K562 (cell line): ENCODE data around the gene PRR36. TPM values are rescaled to one million over a fixed set of nuclear protein-coding genes. Genes with fewer than 3 reads are reported as not detected.

Experiments
- ATAC-seq: fragments of 200-7000 bp; cut with Tn5 transposase; 3 replicates; pipeline ENCODE4 v1.9.1; 2020; ENCODE audit warnings: moderate library complexity
- BruUV-seq: library from RNA; stranded (reverse); fragments of 400-500 nt; replicated peaks from 2 replicates; lab custom pipeline; 2021; lab: Mats Ljungman, UMichigan
- CTCF ChIA-PET: fragments of 300-600 bp; formaldehyde crosslinking; extraction: SDS; loops from one replicate; lab custom pipeline; 2021; ENCODE audit warnings: low intra/inter-chr PET ratio; lab: Yijun Ruan, JAX
- POLR2A ChIA-PET: fragments of 300-600, 350-650 bp; sonication (Branson Sonifier 250); formaldehyde crosslinking; extraction: SDS; loops from one replicate; lab custom pipeline; 2021; ENCODE audit warnings: antibody characterized with exemption, inconsistent platforms; lab: Yijun Ruan, JAX
- DNase-seq, 4 experiments: peaks; one replicate each; pipeline versions ENCODE4 v3.0.0 to v3.0.0-alpha.2; 2011 to 2018; ENCODE audit warnings: low spot score in 3 of 4, mixed read lengths in 3 of 4; ENCODE audit errors: extremely low read depth in 1 of 4
- FAIRE-seq: peaks from 2 replicates; lab custom pipeline; 2011; peaks lifted over from hg19 to GRCh38; lab: Jason Lieb, UNC
- H2AFZ ChIP-seq: 2 replicates; pipeline ENCODE4 v1.6.0; 2011; ENCODE audit warnings: low read depth, low read length, control low read depth, inconsistent platforms
- H3K27ac ChIP-seq: fragments of 200-600 bp; 3 replicates; pipeline ENCODE4 v1.8.0; 2011; ENCODE audit warnings: low read depth, mild to moderate bottlenecking, control low read depth, inconsistent platforms, low read length, moderate library complexity, mixed read lengths; ENCODE audit errors: extremely low read depth
- H3K27me3 ChIP-seq, 2 experiments: fragments of 300-600 bp in 1 of 2; 2 replicates in 1 of 2; 3 replicates in 1 of 2; pipeline versions ENCODE4 v1.6.0 to v1.8.0; 2011; ENCODE audit warnings: inconsistent platforms in 2 of 2, low read length in 2 of 2, mild to moderate bottlenecking in 1 of 2, mixed read lengths in 1 of 2, moderate library complexity in 1 of 2; ENCODE audit not compliant: control insufficient read depth in 2 of 2, insufficient read depth in 2 of 2
- H3K36me3 ChIP-seq: fragments of 300-600 bp; 3 replicates; pipeline ENCODE4 v1.8.0; 2011; ENCODE audit warnings: mild to moderate bottlenecking, low read length, inconsistent platforms; ENCODE audit not compliant: control insufficient read depth, insufficient read depth
- H3K4me1 ChIP-seq, 2 experiments: fragments of 200-600 bp in 1 of 2; replicated peaks in 1 of 2; 2 replicates in 1 of 2; 3 replicates in 1 of 2; pipeline versions ENCODE4 v1.5.1 to v1.8.0; 2011; ENCODE audit warnings: inconsistent platforms in 2 of 2, low read length in 2 of 2, mild to moderate bottlenecking in 1 of 2, mixed read lengths in 1 of 2, moderate library complexity in 1 of 2; ENCODE audit not compliant: control insufficient read depth in 2 of 2, insufficient read depth in 2 of 2
- H3K4me2 ChIP-seq: 2 replicates; pipeline ENCODE4 v1.6.1; 2011; ENCODE audit warnings: low read length, control low read depth, inconsistent platforms, mixed read lengths; ENCODE audit not compliant: insufficient read depth
- H3K4me3 ChIP-seq: fragments of 200-600 bp; sonication (generic), shearing (Covaris generic); 2 replicates; pipeline ENCODE4 v1.5.1; 2016; ENCODE audit warnings: control low read depth, inconsistent platforms
- H3K79me2 ChIP-seq: fragments of 200-600 bp; 3 replicates; pipeline ENCODE4 v1.8.0; 2011; ENCODE audit warnings: low read length, inconsistent platforms; ENCODE audit not compliant: control insufficient read depth, insufficient read depth
- H3K9ac ChIP-seq, 2 experiments: 2 replicates each; pipeline versions ENCODE4 v1.6.0 to v1.6.1; 2011; ENCODE audit warnings: low read depth in 2 of 2, low read length in 2 of 2, control low read depth in 1 of 2, inconsistent platforms in 1 of 2, mild to moderate bottlenecking in 1 of 2, mixed read lengths in 1 of 2; ENCODE audit not compliant: insufficient read depth in 1 of 2
- H3K9me1 ChIP-seq: one replicate; pipeline ENCODE4 v1.6.0; 2011; ENCODE audit warnings: inconsistent platforms, mild to moderate bottlenecking, low read length, moderate library complexity; ENCODE audit not compliant: control insufficient read depth, insufficient read depth
- H3K9me3 ChIP-seq: replicated peaks from 2 replicates; pipeline ENCODE4 v1.5.1; 2011; ENCODE audit warnings: low read depth, low read length, inconsistent platforms; ENCODE audit not compliant: control insufficient read depth, insufficient read depth
- H4K20me1 ChIP-seq: replicated peaks from 2 replicates; pipeline ENCODE4 v1.6.1; 2011; ENCODE audit warnings: low read length, inconsistent platforms, mixed read lengths; ENCODE audit not compliant: control insufficient read depth, insufficient read depth
- CCNT2 ChIP-seq: IDR thresholded peaks from 2 replicates; pipeline ENCODE4 v1.6.1; 2011; ENCODE audit warnings: borderline replicate concordance, low read depth, mild to moderate bottlenecking, moderate library complexity, mixed read lengths, low read length; ENCODE audit not compliant: insufficient read length; ENCODE audit errors: extremely low read depth
- EP300 ChIP-seq: IDR thresholded peaks from 2 replicates; pipeline ENCODE4 v1.6.1; 2012; ENCODE audit warnings: low read length, improper control_type of control experiment
- ETV5 ChIP-seq: sonication (generic); formaldehyde crosslinking; IDR thresholded peaks from 2 replicates; pipeline ENCODE4 v1.4.0; 2020; ENCODE audit warnings: low read depth, mild to moderate bottlenecking, missing genetic modification reagents
- FOXK2 ChIP-seq, 2 experiments: fragments of 450-650 bp; IDR thresholded peaks in 1 of 2; conservative IDR thresholded peaks in 1 of 2; 2 replicates each; pipeline ENCODE4 v1.6.1; 2016; ENCODE audit warnings: low read depth in 2 of 2, mild to moderate bottlenecking in 1 of 2
- GABPB2 ChIP-seq: fragments of 250-450 bp; sonication (Bioruptor Pico); conservative IDR thresholded peaks from 2 replicates; pipeline ENCODE4 v1.5.1; 2021; ENCODE audit warnings: mild to moderate bottlenecking
- GMEB1 ChIP-seq: fragments of 250-450 bp; sonication (Bioruptor Pico); IDR thresholded peaks from 2 replicates; pipeline ENCODE4 v1.4.0; 2020; ENCODE audit warnings: mild to moderate bottlenecking
- JUN ChIP-seq, 2 experiments: sonication (generic) in 1 of 2; formaldehyde crosslinking in 1 of 2; IDR thresholded peaks; 2 replicates each; pipeline versions ENCODE4 v1.6.1 to v1.8.0; 2012 to 2022; ENCODE audit warnings: borderline replicate concordance in 2 of 2, mild to moderate bottlenecking in 2 of 2, improper control_type of control experiment in 1 of 2, low read depth in 1 of 2, low read length in 1 of 2, missing genetic modification reagents in 1 of 2
- PML ChIP-seq: IDR thresholded peaks from 2 replicates; pipeline ENCODE4 v1.6.1; 2012; ENCODE audit warnings: low read length, inconsistent platforms
- RAD51 ChIP-seq: fragments of 450-650 bp; IDR thresholded peaks from 2 replicates; pipeline ENCODE4 v1.7.1; 2016; ENCODE audit warnings: low read depth, mild to moderate bottlenecking, borderline replicate concordance
- SAFB ChIP-seq: fragments of 200-400 bp; formaldehyde crosslinking; IDR thresholded peaks from 2 replicates; pipeline ENCODE4 v1.6.1; 2017; ENCODE audit warnings: low read depth, low read length, borderline replicate concordance
- YBX1 ChIP-seq: fragments of 450-650 bp; IDR thresholded peaks from 2 replicates; pipeline ENCODE4 v1.7.1; 2016; ENCODE audit warnings: mild to moderate bottlenecking
- ZFP91 ChIP-seq: sonication (generic); formaldehyde crosslinking; IDR thresholded peaks from 2 replicates; pipeline ENCODE4 v1.8.0; 2022; ENCODE audit warnings: mild to moderate bottlenecking, missing genetic modification reagents
- ZNF124 ChIP-seq: sonication (generic); formaldehyde crosslinking; IDR thresholded peaks from 2 replicates; pipeline ENCODE4 v1.8.1; 2022; ENCODE audit warnings: missing genetic modification reagents
- ZNF253 ChIP-seq: fragments of 250-450 bp; sonication (Bioruptor Pico); conservative IDR thresholded peaks from 2 replicates; pipeline ENCODE4 v1.6.1; 2021; ENCODE audit warnings: mild to moderate bottlenecking
- ZNF444 ChIP-seq: fragments of 250-450 bp; sonication (Bioruptor Pico); IDR thresholded peaks from 2 replicates; pipeline ENCODE4 v1.4.0; 2020; ENCODE audit warnings: mild to moderate bottlenecking, moderate library complexity
- ZNF76 ChIP-seq: fragments of 250-450 bp; sonication (Bioruptor Pico); IDR thresholded peaks from 2 replicates; pipeline ENCODE4 v1.4.0; 2020; ENCODE audit warnings: mild to moderate bottlenecking, moderate library complexity, borderline replicate concordance
- WGBS: fragments of 100-300 bp; shearing (Covaris generic); methylation state at CpG from one replicate; pipeline ENCODE4 v1.1.6; 2016; ENCODE audit warnings: low coverage, mixed read lengths; ENCODE audit not compliant: insufficient coverage; ENCODE audit errors: missing lambda C conversion rate; 5-methylcytosine and 5-hydroxymethylcytosine counted together
- in situ Hi-C: fragments of 300-500 bp; cut with MboI; formaldehyde crosslinking; loops from 4 replicates; pipeline ENCODE4 v1.15.0; 2018; ENCODE audit warnings: inconsistent platforms, mixed read lengths
- intact Hi-C: fragments of 100-400 bp; cut with micrococcal nuclease; formaldehyde crosslinking; loops from 2 replicates; pipeline ENCODE4 v1.14.2; 2022
- polyA plus RNA-seq, 8 experiments: library from polyadenylated mRNA; depleted of rRNA in 4 of 8; stranded (reverse) in 5 of 8; unstranded in 3 of 8; fragments of >200 nt; fragmentation: Nextera tagmentation in 2 of 8; fragmentation: Illumina TruSeq in 1 of 8; extraction: Ambion mirVana in 2 of 8; extraction: Trizol in 1 of 8; gene quantifications; 2 replicates each; pipeline versions ENCODE4 v1.2.1 to v1.2.3, GENCODE V29; 2011 to 2014; ENCODE audit warnings: inconsistent platforms in 1 of 8, missing spikeins in 1 of 8
- total RNA-seq, 7 experiments: library from RNA; depleted of rRNA in 6 of 7; stranded (reverse); fragments of >200 nt in 6 of 7; fragmentation: Illumina TruSeq in 2 of 7; extraction: Trizol in 2 of 7; gene quantifications; 2 replicates each; pipeline versions ENCODE4 v1.2.1 to v1.2.3, GENCODE V29; 2011 to 2021; ENCODE audit warnings: low replicate concordance in 1 of 7

Gene PRR36
- total and polyA plus RNA-seq, 9 of the 15 experiments (the other 6 are each of a cell fraction or from before 2014, with no cell fraction given): 0.05 to 0.42 (median 0.06) TPM; not detected in 6

GRCh38 chr19:7885818-7886217, 11.6 kb upstream of the PRR36 start:
- ChIA-PET POLR2A (interaction anchor here (1.2 to 8.2 kb wide), 3 partner anchors 8 to 28 kb away, joined by 4 to 72 read pairs (median 4); partner anchors contain the start of gene MAP2K7), CTCF (no interaction called here)
- Histone ChIP-seq H3K9ac (no peak overlapping the region), H3K27ac (no peak overlapping the region), H3K9me3 (no peaks in the 10 kb centered on the region), H3K36me3 (no peaks in the 10 kb centered on the region), H3K79me2 (peaks cover 5% of the 10 kb centered on the region; the same call in 2 of the 3 replicates), H3K4me2 (no peak overlapping the region), H3K4me3 (no peak overlapping the region), H2AFZ (no peak overlapping the region), H3K27me3 (no peaks in the 10 kb centered on the region), H3K9me1 (no peaks in the 10 kb centered on the region), H3K4me1 (peaks cover 10 to 26% of the 10 kb centered on the region in 2 experiments), H4K20me1 (no peaks in the 10 kb centered on the region)
- ATAC-seq (no peak), DNase-seq (no peak), FAIRE-seq (no peak)
- WGBS: 40% methylated on average over 8 of the region's 8 CpGs
- BruUV-seq: no TSS peak
- in situ Hi-C loops (no loop called here), intact Hi-C loops (no loop called here)
- TF ChIP-seq CCNT2 (no peak), JUN (IDR thresholded peaks at IDR 0.05; ENCODE audit: borderline replicate concordance, low read depth, low read length) (no peak), JUN (CRISPR knock-in tag; IDR thresholded peaks at IDR 0.05; ENCODE audit: borderline replicate concordance) (no peak), ETV5 (no peak), GABPB2 (CRISPR knock-in tag) (no peak), ZNF124 (no peak), RAD51 (no peak), YBX1 (no peak), ZNF76 (CRISPR knock-in tag) (no peak), ZNF444 (no peak), EP300 (no peak), SAFB (no peak), GMEB1 (CRISPR knock-in tag) (no peak), FOXK2 (conservative IDR thresholded peaks at IDR 0.05 in 1 of 2, IDR thresholded peaks at IDR 0.05 in 1 of 2; ENCODE audit: low read depth in 2 of 2) (no peak), ZNF253 (CRISPR knock-in tag) (no peak), ZFP91 (CRISPR knock-in tag) (no peak), PML (no peak)
